HEK293 (cell line): ENCODE data around the gene C2CD3.

ENCODE experiments used
- CTCF ChIP-seq: fragments of 450-650 bp; formaldehyde crosslinking; IDR thresholded peaks from 2 replicates; pipeline ENCODE4 v1.5.1; 2016; ENCODE audit warnings: missing biosample characterization, missing genetic modification characterization
- MZF1 ChIP-seq: fragments of 450-650 bp; formaldehyde crosslinking; IDR thresholded peaks from 2 replicates; pipeline ENCODE4 v1.5.1; 2017; ENCODE audit warnings: missing biosample characterization, missing genetic modification characterization, borderline replicate concordance
- PBX3 ChIP-seq: sonication (generic); formaldehyde crosslinking; IDR thresholded peaks from 2 replicates; pipeline ENCODE4 v1.8.1; 2022; ENCODE audit warnings: mild to moderate bottlenecking, moderate library complexity, missing genetic modification reagents
- REST ChIP-seq: fragments of 450-650 bp; formaldehyde crosslinking; IDR thresholded peaks from 2 replicates; pipeline ENCODE4 v1.5.1; 2016; ENCODE audit warnings: missing biosample characterization, missing genetic modification characterization
- SALL2 ChIP-seq: fragments of 450-650 bp; formaldehyde crosslinking; IDR thresholded peaks from 2 replicates; pipeline ENCODE4 v1.5.0; 2017; ENCODE audit warnings: missing biosample characterization, mild to moderate bottlenecking, missing genetic modification characterization, borderline replicate concordance
- YY1 ChIP-seq: fragments of 450-650 bp; formaldehyde crosslinking; IDR thresholded peaks from 2 replicates; pipeline ENCODE4 v1.5.1; 2018; ENCODE audit warnings: missing biosample characterization, missing genetic modification characterization
- ZBTB10 ChIP-seq: fragments of 450-650 bp; formaldehyde crosslinking; IDR thresholded peaks from 2 replicates; pipeline ENCODE4 v1.5.1; 2016; ENCODE audit warnings: missing biosample characterization, missing genetic modification characterization
- ZBTB7A ChIP-seq: fragments of 450-650 bp; formaldehyde crosslinking; IDR thresholded peaks from 2 replicates; pipeline ENCODE4 v1.5.1; 2016; ENCODE audit warnings: low read depth, missing biosample characterization, missing genetic modification characterization
- ZNF274 ChIP-seq, 2 experiments: fragments of 200-500 bp in 1 of 2; fragments of 450-650 bp in 1 of 2; sonication (Bioruptor generic) in 1 of 2; formaldehyde crosslinking in 1 of 2; IDR thresholded peaks; 2 replicates each; pipeline versions ENCODE4 v1.5.1 to v1.6.1; 2014 to 2016; ENCODE audit warnings: borderline replicate concordance in 1 of 2, inconsistent platforms in 1 of 2, low read length in 1 of 2, missing biosample characterization in 1 of 2, missing genetic modification characterization in 1 of 2
- ZNF501 ChIP-seq: fragments of 450-650 bp; formaldehyde crosslinking; IDR thresholded peaks from 2 replicates; pipeline ENCODE4 v1.5.1; 2016; ENCODE audit warnings: missing biosample characterization, missing genetic modification characterization
- ZNF660 ChIP-seq: fragments of 450-650 bp; IDR thresholded peaks from 2 replicates; pipeline ENCODE4 v1.5.1; 2018; ENCODE audit warnings: missing biosample characterization, mild to moderate bottlenecking, missing genetic modification characterization
- ZNF76 ChIP-seq: fragments of 450-650 bp; formaldehyde crosslinking; IDR thresholded peaks from 2 replicates; pipeline ENCODE4; 2016; ENCODE audit warnings: low read depth, missing biosample characterization, missing genetic modification characterization, borderline replicate concordance
- TF ChIP-seq, protein P1 (sequence below): fragments of 450-650 bp; formaldehyde crosslinking; conservative IDR thresholded peaks from 2 replicates; pipeline ENCODE4 v1.5.1; 2016; ENCODE audit warnings: low read depth, missing biosample characterization, missing genetic modification characterization

DNA sequence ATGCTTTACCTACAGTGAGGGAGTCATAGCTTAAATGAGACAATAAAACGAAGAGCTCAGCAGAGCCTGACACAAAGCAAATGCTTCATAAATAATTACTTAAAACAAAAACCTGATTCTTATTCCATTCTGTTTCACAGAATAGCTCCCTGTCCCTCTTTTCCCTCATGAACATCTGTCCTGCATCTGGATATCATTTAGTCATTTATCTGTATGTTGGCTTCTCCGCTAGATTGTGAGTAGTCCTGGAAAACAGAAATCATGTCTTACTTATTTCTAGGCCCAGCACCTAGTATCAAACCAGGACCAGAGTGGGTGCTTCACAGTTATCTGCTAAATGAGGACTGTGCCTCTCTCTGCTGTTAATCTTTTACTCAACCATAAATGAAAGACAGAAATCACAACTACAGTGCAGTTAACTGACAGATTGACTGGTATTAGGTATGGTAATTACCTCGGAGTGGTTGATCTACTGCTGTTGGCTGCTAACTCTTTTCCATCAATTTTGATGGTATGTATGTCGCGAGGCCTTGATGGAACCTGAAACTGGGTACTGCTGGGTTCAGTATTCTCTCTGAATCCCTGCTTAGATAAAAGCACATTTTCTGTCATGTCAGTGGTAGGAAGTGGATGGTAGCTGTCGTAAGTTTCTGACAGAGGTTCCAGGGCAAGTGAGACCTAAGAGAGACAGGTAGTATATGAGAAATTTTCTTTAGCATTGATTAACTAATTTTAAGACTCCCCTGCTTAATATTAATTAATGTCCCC is 31.5 kb downstream of the C2CD3 start:
- TF ChIP-seq ZNF76 (tag by site-specific recombination) (no peak), ZNF274 (IDR thresholded peaks at IDR 0.05; ENCODE audit: low read length) (no peak), ZNF274 (tag by site-specific recombination; IDR thresholded peaks at IDR 0.05; ENCODE audit: borderline replicate concordance) (no peak), ZNF660 (tag by site-specific recombination) (no peak), REST (tag by site-specific recombination) (no peak), MZF1 (tag by site-specific recombination) (no peak), CTCF (no peak), ZBTB10 (no peak), SALL2 (tag by site-specific recombination) (no peak), ZNF501 (tag by site-specific recombination) (no peak), PBX3 (no peak), ZBTB7A (no peak), YY1 (tag by site-specific recombination) (no peak)
- TF ChIP-seq, protein P1, sequence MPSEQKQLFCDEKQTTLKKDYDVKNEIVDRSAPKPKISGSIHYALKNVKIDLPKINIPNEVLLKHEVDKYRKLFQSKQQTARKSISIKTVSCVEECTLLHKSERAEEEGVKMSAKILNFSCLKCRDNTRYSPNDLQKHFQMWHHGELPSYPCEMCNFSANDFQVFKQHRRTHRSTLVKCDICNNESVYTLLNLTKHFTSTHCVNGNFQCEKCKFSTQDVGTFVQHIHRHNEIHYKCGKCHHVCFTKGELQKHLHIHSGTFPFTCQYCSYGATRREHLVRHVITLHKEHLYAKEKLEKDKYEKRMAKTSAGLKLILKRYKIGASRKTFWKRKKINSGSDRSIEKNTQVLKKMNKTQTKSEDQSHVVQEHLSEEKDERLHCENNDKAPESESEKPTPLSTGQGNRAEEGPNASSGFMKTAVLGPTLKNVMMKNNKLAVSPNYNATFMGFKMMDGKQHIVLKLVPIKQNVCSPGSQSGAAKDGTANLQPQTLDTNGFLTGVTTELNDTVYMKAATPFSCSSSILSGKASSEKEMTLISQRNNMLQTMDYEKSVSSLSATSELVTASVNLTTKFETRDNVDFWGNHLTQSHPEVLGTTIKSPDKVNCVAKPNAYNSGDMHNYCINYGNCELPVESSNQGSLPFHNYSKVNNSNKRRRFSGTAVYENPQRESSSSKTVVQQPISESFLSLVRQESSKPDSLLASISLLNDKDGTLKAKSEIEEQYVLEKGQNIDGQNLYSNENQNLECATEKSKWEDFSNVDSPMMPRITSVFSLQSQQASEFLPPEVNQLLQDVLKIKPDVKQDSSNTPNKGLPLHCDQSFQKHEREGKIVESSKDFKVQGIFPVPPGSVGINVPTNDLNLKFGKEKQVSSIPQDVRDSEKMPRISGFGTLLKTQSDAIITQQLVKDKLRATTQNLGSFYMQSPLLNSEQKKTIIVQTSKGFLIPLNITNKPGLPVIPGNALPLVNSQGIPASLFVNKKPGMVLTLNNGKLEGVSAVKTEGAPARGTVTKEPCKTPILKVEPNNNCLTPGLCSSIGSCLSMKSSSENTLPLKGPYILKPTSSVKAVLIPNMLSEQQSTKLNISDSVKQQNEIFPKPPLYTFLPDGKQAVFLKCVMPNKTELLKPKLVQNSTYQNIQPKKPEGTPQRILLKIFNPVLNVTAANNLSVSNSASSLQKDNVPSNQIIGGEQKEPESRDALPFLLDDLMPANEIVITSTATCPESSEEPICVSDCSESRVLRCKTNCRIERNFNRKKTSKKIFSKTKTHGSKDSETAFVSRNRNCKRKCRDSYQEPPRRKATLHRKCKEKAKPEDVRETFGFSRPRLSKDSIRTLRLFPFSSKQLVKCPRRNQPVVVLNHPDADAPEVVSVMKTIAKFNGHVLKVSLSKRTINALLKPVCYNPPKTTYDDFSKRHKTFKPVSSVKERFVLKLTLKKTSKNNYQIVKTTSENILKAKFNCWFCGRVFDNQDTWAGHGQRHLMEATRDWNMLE (tag by site-specific recombination): no peak
